ENCODE results near the gene ZFPM1.
"Not testable (repeated sequence)": the region's sequence is repeated elsewhere in the genome, so short reads cannot be mapped to it uniquely, and the experiment has no call there.

ZFPM1 gene

DNA sequence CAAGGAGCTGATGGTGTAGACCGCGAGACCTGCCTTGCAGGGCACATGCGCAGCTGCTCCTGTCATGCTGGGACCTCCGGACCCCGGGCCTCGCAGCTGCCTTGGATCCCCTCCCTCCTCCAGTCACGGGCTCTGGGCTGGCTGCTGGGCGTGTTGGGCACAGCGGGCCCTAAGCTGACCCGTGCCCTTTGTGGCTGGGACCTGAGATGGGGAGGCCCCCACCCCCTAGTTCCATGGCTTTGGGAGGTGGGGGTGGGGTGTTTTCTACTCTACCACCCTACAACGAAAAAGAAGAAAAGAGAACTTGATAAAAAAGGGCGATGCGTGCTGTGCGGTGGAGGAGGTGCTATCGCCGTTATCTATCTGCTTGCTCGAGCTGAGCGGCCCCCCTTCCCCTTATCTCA, 14.5 kb downstream of the ZFPM1 start:
- no peak for DNase-seq

DNA sequence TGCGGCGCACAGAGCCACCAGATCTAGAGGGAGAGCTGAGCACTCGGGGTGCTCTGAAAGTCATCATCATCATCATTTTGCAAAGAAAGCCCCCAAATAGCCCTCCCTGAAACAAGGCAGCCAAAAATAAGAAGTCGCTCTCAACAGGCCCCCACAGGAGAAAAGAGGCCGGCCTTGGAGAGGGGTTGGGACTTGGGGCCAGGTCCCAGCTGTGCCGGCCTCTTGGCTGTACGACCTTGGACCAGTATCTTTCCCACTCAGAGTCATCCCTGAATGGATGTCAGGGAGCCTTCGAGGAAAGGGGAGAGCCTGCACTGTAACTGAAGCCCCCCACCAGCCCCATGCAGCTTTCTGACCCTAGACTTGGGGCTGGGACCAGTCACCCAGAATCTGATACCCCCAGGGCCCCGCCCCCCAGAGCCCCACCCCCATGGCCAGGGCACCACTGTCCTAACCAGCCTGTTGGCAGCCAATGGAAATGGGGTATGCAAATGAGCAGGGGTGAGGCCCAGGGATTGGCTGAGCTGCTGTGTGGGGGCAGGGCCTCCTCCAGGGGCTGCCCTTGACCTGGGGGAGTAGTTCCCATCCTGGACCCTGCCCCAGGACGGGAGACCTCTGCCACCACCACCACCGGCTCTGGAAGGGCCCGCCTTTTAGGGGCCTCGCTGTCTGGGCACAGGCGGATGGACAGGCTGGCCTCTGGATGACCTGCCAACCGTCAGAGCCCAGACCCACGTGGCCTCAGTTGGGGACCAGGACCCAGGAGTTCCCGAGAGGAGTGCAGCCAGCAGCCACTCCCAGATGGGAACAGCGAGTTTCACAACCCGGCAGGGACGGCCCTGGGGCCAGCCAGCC, 15.4 kb downstream of the ZFPM1 start:
- no peak for DNase-seq

GRCh38 chr16:88469615-88470395, 16.7 kb downstream of the ZFPM1 start:
- DNase-seq: no peak

DNA sequence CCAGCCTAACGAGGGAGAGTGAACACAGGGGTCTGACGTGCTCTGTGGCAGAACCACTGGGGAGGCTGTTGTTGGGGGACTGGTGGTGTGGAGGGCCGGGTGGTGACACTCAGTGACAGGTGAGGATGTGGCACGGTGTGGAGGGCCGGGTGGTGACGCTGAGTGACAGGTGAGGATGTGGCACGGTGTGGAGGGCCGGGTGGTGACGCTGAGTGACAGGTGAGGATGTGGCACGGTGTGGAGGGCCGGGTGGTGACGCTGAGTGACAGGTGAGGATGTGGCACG, 17.3 kb downstream of the ZFPM1 start:
- not testable (repeated sequence) for DNase-seq

- DNase-seq: not testable (repeated sequence)
These were observed 17.6 kb downstream of the ZFPM1 start for GRCh38 chr16:88470696-88471095.

DNA sequence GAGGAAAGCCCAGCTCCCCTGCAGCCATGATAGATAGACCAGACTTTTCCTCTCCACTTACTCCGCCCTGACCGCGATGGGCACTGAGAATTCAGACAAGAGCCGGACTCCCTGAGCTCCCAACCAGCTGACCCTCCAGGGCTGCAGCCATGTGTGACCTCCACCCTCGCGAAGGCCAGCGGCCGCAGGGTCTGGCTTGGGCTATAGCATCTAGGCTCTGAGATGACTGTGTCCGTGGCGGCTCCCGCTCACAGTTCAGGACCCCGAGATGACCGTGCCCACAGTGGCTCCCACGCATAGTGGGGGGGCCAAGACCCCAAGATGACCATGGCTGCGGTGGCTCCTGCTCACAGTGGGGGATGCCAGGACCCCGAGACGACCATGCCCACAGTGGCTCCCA, 18.0 kb downstream of the ZFPM1 start:
- no peak for DNase-seq

DNA sequence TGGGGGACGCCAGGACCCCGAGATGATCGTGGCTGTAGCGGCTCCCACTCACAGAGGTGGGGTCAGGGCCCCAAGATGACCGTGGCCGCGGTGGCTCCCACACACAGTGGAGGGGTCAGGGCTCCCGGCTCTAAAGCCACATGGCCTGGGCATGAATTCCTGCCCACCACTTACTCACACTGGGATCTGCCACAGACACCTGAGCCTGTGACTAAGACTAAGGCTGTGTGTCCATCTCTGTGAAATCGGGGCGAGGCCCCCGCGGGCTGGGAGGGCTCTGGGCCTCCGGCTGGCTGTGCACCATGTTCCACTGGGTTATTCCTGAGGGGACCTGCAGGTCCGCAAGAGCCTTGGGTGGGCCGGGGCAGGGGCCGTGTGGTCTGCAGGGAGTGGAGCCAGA, 18.5 kb downstream of the ZFPM1 start:
- DNase-seq: no peak

GRCh38 chr16:88472069-88472468, 19.0 kb downstream of the ZFPM1 start:
- DNase-seq: no peak

- no peak for DNase-seq
These were observed 19.6 kb downstream of the ZFPM1 start for GRCh38 chr16:88472637-88473205.

DNA sequence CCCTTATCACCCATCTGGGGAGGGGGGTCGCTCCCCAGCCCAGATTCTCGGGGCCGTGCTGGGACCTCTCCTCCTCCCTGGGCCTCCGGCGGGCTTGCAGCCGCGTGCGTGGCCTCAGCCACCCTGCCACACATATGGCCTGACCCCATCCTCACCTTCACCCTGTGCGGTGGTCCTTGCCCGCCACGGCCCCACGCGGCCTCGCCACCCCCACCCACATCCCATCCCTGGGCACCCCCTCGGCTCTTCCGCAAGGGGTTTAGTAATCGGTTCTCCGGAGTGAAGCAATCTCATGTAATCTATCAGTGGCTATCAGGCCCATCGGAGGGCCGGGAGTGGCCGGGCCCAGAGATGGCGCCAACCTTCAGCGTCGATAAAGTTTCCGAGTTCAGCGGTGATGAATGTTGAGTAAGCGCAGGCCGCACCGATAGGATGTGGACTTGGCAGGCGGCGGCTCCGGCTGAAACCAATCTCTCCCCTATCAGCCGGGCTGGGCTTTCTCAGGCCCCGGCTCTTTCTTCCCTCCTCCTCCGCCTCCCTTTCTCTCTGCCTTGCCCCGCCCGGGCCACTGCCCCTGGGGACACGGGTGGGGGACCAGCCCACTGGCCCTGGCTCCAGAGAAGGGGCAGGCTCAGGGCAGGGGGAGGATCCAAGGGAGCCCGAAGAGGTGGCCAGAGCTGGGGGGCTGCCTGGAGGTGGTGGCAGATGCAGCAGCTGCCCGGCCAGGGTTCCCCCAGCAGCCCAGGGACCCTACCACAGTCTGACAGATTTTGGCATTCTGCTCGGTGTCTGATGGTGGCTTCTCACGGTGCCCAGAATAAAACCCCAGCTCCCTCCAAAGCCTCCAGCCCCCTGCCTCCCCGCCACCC, 20.8 kb downstream of the ZFPM1 start:
- no peak for DNase-seq

GRCh38 chr16:88475037-88475436, 22.0 kb downstream of the ZFPM1 start:
- DNase-seq: no peak

DNA sequence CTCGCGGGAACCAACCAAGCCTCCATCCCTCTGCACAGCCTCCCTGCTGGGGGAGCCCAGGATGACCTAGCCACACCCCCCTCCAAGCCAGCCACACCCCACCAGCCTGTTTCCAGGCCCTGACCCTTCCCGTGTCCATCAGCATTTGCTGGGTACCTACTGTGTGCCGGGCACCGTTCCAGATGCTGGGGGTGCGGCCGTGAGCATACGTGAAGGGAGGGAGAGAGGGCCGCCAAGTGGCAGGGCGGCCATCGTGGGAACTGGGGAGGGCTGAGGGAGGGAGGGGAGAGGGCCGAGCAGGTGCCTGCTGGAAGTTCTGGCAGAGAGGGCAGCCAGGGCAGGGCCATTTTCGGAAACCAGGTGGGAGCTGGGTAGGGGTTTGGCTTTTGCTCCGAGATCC, 23.1 kb downstream of the ZFPM1 start:
- DNase-seq: no peak

GRCh38 chr16:88476817-88477397, 23.8 kb downstream of the ZFPM1 start:
- DNase-seq: no peak

DNA sequence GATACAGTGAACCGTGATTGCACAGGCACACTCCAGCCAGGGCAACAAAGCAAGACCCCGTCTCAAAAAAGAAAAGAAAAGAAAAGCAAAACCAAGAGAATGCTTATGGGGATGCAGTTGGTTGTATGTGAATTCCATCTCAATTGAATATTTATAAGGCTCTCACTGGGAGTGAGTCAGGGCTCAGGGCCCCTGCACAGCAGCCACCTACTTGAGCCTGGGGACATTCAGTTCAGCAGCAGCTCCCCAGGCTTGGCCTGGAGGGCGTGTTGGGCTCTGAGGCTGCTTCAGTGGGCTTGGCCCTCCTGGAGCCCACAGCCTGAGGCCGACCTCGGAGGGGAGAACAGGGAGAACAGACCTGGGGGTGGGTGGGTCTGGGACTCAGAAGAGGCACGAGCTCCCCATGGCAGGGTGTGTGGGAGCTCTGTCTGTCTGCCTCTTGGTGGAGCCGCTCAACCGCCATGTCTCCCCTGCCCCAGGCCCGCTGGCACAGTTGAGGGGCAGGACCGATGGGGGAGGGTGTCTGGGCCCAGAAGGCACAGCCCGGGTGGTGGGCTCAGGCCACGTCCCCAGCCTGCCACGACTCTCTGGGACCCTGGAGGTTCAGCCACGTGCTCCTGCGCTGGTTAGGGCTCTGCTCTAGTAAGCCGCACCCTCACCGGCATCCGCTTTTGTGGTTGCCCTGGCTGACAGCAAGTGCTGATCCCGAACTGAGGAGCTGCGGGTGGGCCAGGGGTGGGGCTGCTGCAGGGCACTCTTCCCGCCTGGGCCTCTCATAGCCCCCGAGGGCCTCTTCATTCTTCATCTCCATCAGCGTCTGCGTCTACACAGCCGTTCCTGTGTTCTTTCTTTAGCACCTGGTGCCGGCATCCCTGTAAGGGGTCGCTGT, 24.8 kb downstream of the ZFPM1 start:
- DNase-seq: no peak

DNA sequence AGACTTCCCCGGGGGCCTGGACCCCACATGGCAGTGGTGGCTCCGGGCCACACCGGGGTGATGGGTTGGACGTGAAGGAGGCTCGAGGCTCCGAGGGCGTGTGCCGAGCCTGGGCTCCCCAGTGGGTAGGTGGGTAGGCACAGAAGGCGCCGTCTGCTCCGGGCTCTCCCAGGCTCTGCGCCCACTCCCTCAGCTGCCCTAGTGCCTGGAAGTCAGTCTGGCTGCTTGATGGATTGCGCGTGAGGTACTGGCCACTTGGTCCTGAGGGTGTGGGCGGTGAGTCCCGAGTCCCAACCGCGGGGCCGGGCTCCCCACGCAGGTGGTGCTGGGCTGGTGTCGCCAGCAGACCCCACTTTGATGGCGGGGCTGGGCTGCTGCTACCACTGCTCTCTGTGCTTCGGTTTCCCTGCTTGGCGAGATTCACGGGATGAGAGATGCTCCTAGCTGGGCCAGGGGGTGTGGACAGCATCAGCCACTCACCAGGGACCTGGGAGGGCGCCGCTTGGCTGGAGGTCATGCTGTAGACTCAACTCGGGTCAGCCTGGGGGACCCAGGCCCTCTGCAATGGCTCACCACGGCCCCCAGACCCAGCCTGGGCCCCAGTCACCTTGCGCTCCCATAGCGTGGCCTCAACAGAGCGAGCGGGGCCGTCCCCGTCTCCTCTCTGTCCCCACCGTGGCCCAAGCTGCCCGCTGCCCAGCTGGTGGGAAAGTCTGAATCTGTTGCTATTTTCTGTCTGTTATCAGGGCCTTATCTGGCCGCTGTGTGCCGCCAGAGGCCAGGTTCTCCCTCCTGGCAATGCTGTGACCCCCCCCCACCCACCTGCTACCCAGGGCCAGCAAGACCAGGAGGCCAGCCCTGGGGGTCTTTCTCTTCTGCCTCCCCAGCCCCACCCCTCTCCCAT, 26.1 kb downstream of the ZFPM1 start:
- no peak for DNase-seq

- no peak for DNase-seq
These were observed 27.0 kb downstream of the ZFPM1 start for GRCh38 chr16:88479793-88480760.

GRCh38 chr16:88480829-88481228, 27.7 kb downstream of the ZFPM1 start:
- DNase-seq: no peak

GRCh38 chr16:88481851-88482250, 28.8 kb downstream of the ZFPM1 start:
- no peak for DNase-seq
